ENCODE data around the gene CLSTN2. TPM values are rescaled to one million over a fixed set of nuclear protein-coding genes. Genes with fewer than 3 reads are reported as not detected.

CLSTN2 gene
- total RNA-seq, 2 donors from 2014 or later = 13.6 to 28.3 TPM

DNA sequence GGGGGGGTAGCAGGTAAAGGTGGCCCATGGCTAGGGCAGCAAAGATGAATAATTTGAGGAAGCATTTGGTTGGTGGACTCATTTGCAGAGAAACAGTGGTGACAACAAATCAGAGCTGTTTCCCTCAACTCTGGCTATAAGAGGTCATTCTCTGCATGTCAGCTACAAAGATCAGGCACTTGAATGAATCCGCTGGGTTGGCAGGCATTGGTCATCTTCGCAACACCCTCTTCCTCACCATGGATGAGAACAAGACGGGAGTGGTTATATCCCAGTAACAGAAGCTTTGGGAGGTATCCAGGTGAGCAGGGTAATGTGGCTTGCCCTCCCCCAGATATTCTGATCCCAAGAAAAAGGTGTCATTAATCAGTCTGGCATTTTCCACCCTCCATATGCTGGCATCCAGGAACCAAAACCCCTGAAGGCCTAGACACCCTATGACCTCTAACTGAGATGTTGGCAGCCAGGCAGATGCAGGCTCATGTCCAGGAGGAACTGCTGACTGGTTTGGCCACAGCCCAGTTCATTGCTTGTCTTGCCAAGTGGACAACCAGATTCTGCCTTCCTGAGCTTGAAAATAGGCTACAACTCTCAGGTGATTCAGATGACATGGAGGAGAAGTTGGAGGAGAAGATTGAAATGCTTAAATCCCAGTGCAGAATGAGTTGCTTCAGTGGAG, 634.0 kb downstream of the CLSTN2 start:
- TF ChIP-seq, protein P1, sequence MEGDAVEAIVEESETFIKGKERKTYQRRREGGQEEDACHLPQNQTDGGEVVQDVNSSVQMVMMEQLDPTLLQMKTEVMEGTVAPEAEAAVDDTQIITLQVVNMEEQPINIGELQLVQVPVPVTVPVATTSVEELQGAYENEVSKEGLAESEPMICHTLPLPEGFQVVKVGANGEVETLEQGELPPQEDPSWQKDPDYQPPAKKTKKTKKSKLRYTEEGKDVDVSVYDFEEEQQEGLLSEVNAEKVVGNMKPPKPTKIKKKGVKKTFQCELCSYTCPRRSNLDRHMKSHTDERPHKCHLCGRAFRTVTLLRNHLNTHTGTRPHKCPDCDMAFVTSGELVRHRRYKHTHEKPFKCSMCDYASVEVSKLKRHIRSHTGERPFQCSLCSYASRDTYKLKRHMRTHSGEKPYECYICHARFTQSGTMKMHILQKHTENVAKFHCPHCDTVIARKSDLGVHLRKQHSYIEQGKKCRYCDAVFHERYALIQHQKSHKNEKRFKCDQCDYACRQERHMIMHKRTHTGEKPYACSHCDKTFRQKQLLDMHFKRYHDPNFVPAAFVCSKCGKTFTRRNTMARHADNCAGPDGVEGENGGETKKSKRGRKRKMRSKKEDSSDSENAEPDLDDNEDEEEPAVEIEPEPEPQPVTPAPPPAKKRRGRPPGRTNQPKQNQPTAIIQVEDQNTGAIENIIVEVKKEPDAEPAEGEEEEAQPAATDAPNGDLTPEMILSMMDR (IDR thresholded peaks at IDR 0.05) = no peak
- DNase-seq (ENCODE audit: low spot score) = no peak
- peak overlapping the region; percentile 67 to 69 for H3K27ac ChIP-seq
- H3K27me3 ChIP-seq = no peaks in the 10 kb centered on the region
- H3K36me3 ChIP-seq = no peaks in the 10 kb centered on the region
- no peaks in the 10 kb centered on the region for H3K9me3 ChIP-seq
- peaks cover 0 to 37% of the 10 kb centered on the region in 2 donors for H3K4me1 ChIP-seq
- H3K4me3 ChIP-seq = no peak overlapping the region

DNA sequence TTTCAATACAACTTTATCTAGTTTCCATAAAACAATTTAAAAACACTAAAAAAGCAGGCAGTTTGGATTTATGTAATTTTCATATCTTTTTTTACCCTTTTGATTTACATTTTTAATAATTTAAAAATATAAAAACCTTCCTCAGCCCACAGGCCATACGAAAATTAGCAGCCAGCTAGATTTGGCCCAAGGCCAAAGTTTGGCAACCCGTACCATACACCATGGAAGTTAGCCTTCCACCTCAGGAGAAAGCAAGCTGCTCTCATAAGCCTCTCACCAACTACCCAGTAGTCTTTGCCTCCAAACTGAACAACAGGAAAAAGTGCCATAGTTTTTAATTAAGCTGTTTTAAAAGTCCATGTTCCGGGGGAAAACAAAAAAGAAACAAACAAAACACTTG, 635.6 kb downstream of the CLSTN2 start:
- Histone ChIP-seq H3K36me3 (no peaks in the 10 kb centered on the region), H3K4me1 (peaks cover 0 to 37% of the 10 kb centered on the region in 2 donors), H3K9me3 (no peaks in the 10 kb centered on the region), H3K4me3 (no peak overlapping the region), H3K27me3 (no peaks in the 10 kb centered on the region), H3K27ac (peak overlapping the region in 1 of 2 donors; percentile 66)
- no peak for DNase-seq (ENCODE audit: low spot score)
- TF ChIP-seq, protein P1 (IDR thresholded peaks at IDR 0.05) = no peak

DNA sequence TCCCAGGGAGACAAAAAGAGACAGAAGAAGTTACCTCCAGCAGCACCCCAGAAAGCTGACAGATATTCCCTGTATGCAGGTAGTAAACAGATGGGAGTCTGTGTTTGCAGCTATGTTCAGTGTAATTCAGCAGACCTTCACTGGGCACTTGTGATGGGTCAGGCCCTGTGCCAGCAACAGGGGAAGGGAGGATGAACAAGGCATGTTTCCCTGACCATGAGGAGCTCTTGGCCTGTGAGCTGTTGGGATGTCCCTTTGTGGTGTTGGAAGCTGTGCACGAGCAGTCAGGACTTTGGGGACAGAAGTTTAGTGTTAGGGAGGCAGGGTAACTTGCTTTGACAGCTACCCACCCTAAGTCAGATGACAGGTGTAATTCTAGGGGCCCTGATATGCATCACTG, 636.9 kb downstream of the CLSTN2 start:
- no peak overlapping the region for H3K4me3 ChIP-seq
- TF ChIP-seq, protein P1 (IDR thresholded peaks at IDR 0.05) = no peak
- H3K9me3 ChIP-seq = no peaks in the 10 kb centered on the region
- H3K27me3 ChIP-seq = no peaks in the 10 kb centered on the region
- no peak for DNase-seq (ENCODE audit: low spot score)
- H3K36me3 ChIP-seq = no peaks in the 10 kb centered on the region
- H3K4me1 ChIP-seq = peaks cover 0 to 37% of the 10 kb centered on the region in 2 donors
- peak overlapping the region; percentile 59 to 66 for H3K27ac ChIP-seq

DNA sequence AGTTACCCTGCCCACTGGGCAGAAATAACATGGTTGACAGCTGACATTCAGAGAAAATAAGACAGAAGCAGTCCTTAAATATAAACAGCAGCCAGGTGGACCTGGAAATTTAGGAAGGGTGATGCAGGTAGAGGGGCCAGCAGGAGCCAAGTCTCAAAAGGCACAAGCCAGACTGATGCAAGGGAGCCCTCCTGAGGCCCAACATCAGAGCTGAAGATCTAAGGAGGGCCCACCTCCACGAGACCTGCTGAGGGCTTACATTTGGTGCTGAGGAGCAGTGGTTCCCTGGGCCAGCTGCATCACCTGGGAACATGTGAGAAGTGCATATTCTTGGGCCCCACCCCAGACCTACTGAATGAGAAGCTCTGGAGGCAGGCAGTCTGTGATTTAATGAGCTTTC, 637.3 kb downstream of the CLSTN2 start:
- TF ChIP-seq, protein P1 (IDR thresholded peaks at IDR 0.05) = no peak
- Histone ChIP-seq H3K9me3 (no peaks in the 10 kb centered on the region), H3K4me1 (peaks cover 0 to 37% of the 10 kb centered on the region in 2 donors), H3K4me3 (no peak overlapping the region), H3K27me3 (no peaks in the 10 kb centered on the region), H3K36me3 (no peaks in the 10 kb centered on the region), H3K27ac (peak overlapping the region; percentile 59 to 66)
- no peak for DNase-seq (ENCODE audit: low spot score)

DNA sequence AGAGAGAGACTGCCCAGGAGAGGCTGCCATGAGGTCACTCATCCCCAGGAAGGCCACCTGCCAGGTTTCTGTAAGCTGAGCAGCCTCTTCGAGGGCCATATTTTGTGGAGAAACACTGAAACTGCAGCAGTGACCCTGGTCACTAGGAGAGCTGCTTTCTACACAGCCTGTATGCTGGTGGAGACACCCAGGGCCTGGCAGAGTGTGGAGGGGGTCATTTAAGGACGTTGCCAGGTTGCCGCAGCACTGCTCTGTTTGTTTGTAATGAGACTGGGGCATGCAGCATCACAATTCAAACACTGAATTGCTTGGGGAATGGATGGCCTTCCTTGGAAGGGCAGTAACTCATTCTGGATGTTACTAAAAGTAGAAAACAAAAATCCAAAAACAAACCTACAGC, 638.0 kb downstream of the CLSTN2 start:
- Histone ChIP-seq H3K4me3 (no peak overlapping the region), H3K27me3 (no peaks in the 10 kb centered on the region), H3K4me1 (peaks cover 0 to 37% of the 10 kb centered on the region in 2 donors), H3K36me3 (no peaks in the 10 kb centered on the region), H3K27ac (peak overlapping the region; percentile 59 to 66), H3K9me3 (no peaks in the 10 kb centered on the region)
- no peak for DNase-seq (ENCODE audit: low spot score)
- TF ChIP-seq, protein P1 (IDR thresholded peaks at IDR 0.05) = no peak

DNA sequence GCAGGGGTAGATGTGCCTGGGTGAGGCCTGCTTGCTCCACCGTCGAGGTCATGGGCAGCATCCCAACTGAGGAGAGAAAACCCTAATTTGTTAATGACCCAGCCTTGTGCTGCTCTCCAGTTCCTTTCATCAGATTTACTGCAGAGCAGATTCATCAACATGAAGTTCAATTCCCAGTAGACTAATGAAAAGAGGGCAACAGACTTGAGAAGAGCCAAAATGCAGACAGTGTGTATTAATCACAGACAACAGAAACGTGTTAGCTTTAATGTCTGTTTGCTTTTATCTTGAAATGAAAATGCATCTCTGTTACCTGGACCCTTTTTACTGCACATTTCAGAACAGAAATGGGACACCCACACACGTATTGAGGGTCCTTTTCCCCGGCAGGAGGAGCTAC, 639.4 kb downstream of the CLSTN2 start:
- Histone ChIP-seq H3K4me3 (no peak overlapping the region), H3K27ac (no peak overlapping the region), H3K4me1 (peaks cover 0 to 26% of the 10 kb centered on the region in 2 donors), H3K36me3 (no peaks in the 10 kb centered on the region), H3K27me3 (no peaks in the 10 kb centered on the region), H3K9me3 (no peaks in the 10 kb centered on the region)
- no peak for DNase-seq (ENCODE audit: low spot score)
- TF ChIP-seq, protein P1 (IDR thresholded peaks at IDR 0.05) = no peak

All from right atrium auricular region (tissue), 2 donors.